K562 (cell line): ENCODE results near the gene PSPH. TPM values are rescaled to one million over a fixed set of nuclear protein-coding genes. Genes with fewer than 3 reads are reported as not detected.

ENCODE experiments used
- ATAC-seq: fragments of 200-7000 bp; cut with Tn5 transposase; 3 replicates; pipeline ENCODE4 v1.9.1; 2020; ENCODE audit warnings: moderate library complexity
- BruUV-seq: library from RNA; stranded (reverse); fragments of 400-500 nt; replicated peaks from 2 replicates; lab custom pipeline; 2021; lab: Mats Ljungman, UMichigan
- CTCF ChIA-PET: fragments of 300-600 bp; formaldehyde crosslinking; extraction: SDS; loops from one replicate; lab custom pipeline; 2021; ENCODE audit warnings: low intra/inter-chr PET ratio; lab: Yijun Ruan, JAX
- POLR2A ChIA-PET: fragments of 300-600, 350-650 bp; sonication (Branson Sonifier 250); formaldehyde crosslinking; extraction: SDS; loops from one replicate; lab custom pipeline; 2021; ENCODE audit warnings: antibody characterized with exemption, inconsistent platforms; lab: Yijun Ruan, JAX
- DNase-seq, 4 experiments: peaks; one replicate each; pipeline versions ENCODE4 v3.0.0 to v3.0.0-alpha.2; 2011 to 2018; ENCODE audit warnings: low spot score in 3 of 4, mixed read lengths in 3 of 4; ENCODE audit errors: extremely low read depth in 1 of 4
- FAIRE-seq: peaks from 2 replicates; lab custom pipeline; 2011; peaks lifted over from hg19 to GRCh38; lab: Jason Lieb, UNC
- H2AFZ ChIP-seq: 2 replicates; pipeline ENCODE4 v1.6.0; 2011; ENCODE audit warnings: low read depth, low read length, control low read depth, inconsistent platforms
- H3K27ac ChIP-seq: fragments of 200-600 bp; 3 replicates; pipeline ENCODE4 v1.8.0; 2011; ENCODE audit warnings: low read depth, mild to moderate bottlenecking, control low read depth, inconsistent platforms, low read length, moderate library complexity, mixed read lengths; ENCODE audit errors: extremely low read depth
- H3K27me3 ChIP-seq, 2 experiments: fragments of 300-600 bp in 1 of 2; 2 replicates in 1 of 2; 3 replicates in 1 of 2; pipeline versions ENCODE4 v1.6.0 to v1.8.0; 2011; ENCODE audit warnings: inconsistent platforms in 2 of 2, low read length in 2 of 2, mild to moderate bottlenecking in 1 of 2, mixed read lengths in 1 of 2, moderate library complexity in 1 of 2; ENCODE audit not compliant: control insufficient read depth in 2 of 2, insufficient read depth in 2 of 2
- H3K36me3 ChIP-seq: fragments of 300-600 bp; 3 replicates; pipeline ENCODE4 v1.8.0; 2011; ENCODE audit warnings: mild to moderate bottlenecking, low read length, inconsistent platforms; ENCODE audit not compliant: control insufficient read depth, insufficient read depth
- H3K4me1 ChIP-seq, 2 experiments: fragments of 200-600 bp in 1 of 2; replicated peaks in 1 of 2; 2 replicates in 1 of 2; 3 replicates in 1 of 2; pipeline versions ENCODE4 v1.5.1 to v1.8.0; 2011; ENCODE audit warnings: inconsistent platforms in 2 of 2, low read length in 2 of 2, mild to moderate bottlenecking in 1 of 2, mixed read lengths in 1 of 2, moderate library complexity in 1 of 2; ENCODE audit not compliant: control insufficient read depth in 2 of 2, insufficient read depth in 2 of 2
- H3K4me2 ChIP-seq: 2 replicates; pipeline ENCODE4 v1.6.1; 2011; ENCODE audit warnings: low read length, control low read depth, inconsistent platforms, mixed read lengths; ENCODE audit not compliant: insufficient read depth
- H3K4me3 ChIP-seq: fragments of 200-600 bp; sonication (generic), shearing (Covaris generic); 2 replicates; pipeline ENCODE4 v1.5.1; 2016; ENCODE audit warnings: control low read depth, inconsistent platforms
- H3K79me2 ChIP-seq: fragments of 200-600 bp; 3 replicates; pipeline ENCODE4 v1.8.0; 2011; ENCODE audit warnings: low read length, inconsistent platforms; ENCODE audit not compliant: control insufficient read depth, insufficient read depth
- H3K9ac ChIP-seq, 2 experiments: 2 replicates each; pipeline versions ENCODE4 v1.6.0 to v1.6.1; 2011; ENCODE audit warnings: low read depth in 2 of 2, low read length in 2 of 2, control low read depth in 1 of 2, inconsistent platforms in 1 of 2, mild to moderate bottlenecking in 1 of 2, mixed read lengths in 1 of 2; ENCODE audit not compliant: insufficient read depth in 1 of 2
- H3K9me1 ChIP-seq: one replicate; pipeline ENCODE4 v1.6.0; 2011; ENCODE audit warnings: inconsistent platforms, mild to moderate bottlenecking, low read length, moderate library complexity; ENCODE audit not compliant: control insufficient read depth, insufficient read depth
- H3K9me3 ChIP-seq: replicated peaks from 2 replicates; pipeline ENCODE4 v1.5.1; 2011; ENCODE audit warnings: low read depth, low read length, inconsistent platforms; ENCODE audit not compliant: control insufficient read depth, insufficient read depth
- H4K20me1 ChIP-seq: replicated peaks from 2 replicates; pipeline ENCODE4 v1.6.1; 2011; ENCODE audit warnings: low read length, inconsistent platforms, mixed read lengths; ENCODE audit not compliant: control insufficient read depth, insufficient read depth
- GTF2F1 ChIP-seq: IDR thresholded peaks from 2 replicates; pipeline ENCODE4 v1.6.1; 2011; ENCODE audit warnings: low read depth, low read length, improper control_type of control experiment
- MYC ChIP-seq, 2 experiments: fragments of 250-450 bp in 1 of 2; sonication (Bioruptor Pico) in 1 of 2; IDR thresholded peaks; 2 replicates each; pipeline versions ENCODE4 v1.5.1 to v1.6.1; 2012 to 2021; ENCODE audit warnings: low read depth in 2 of 2, borderline replicate concordance in 1 of 2, improper control_type of control experiment in 1 of 2, low read length in 1 of 2, mild to moderate bottlenecking in 1 of 2, moderate library complexity in 1 of 2
- POLR2G ChIP-seq: fragments of 200-400 bp; formaldehyde crosslinking; IDR thresholded peaks from 2 replicates; pipeline ENCODE4 v1.6.1; 2017; ENCODE audit warnings: low read depth, mild to moderate bottlenecking, antibody characterized with exemption, low read length, moderate library complexity
- RBFOX2 ChIP-seq: fragments of 200-400 bp; formaldehyde crosslinking; IDR thresholded peaks from 2 replicates; pipeline ENCODE4 v1.6.1; 2017; ENCODE audit warnings: low read depth, mild to moderate bottlenecking, low read length, moderate library complexity
- SETDB1 ChIP-seq: IDR thresholded peaks from one replicate; pipeline ENCODE4 v1.6.1; 2012; ENCODE audit warnings: low read length, control low read depth, inconsistent platforms
- TAL1 ChIP-seq: fragments of 450-650 bp; IDR thresholded peaks from 2 replicates; pipeline ENCODE4 v1.6.1; 2016; ENCODE audit warnings: mild to moderate bottlenecking
- ZNF24 ChIP-seq: fragments of 450-650 bp; IDR thresholded peaks from 2 replicates; pipeline ENCODE4 v1.6.1; 2016
- ZNF3 ChIP-seq: fragments of 250-450 bp; sonication (Bioruptor Pico); IDR thresholded peaks from 2 replicates; pipeline ENCODE4 v1.5.0; 2021; ENCODE audit warnings: mild to moderate bottlenecking, moderate library complexity
- ZNF75A ChIP-seq: fragments of 450-650 bp; formaldehyde crosslinking; IDR thresholded peaks from 2 replicates; pipeline ENCODE4 v1.4.0; 2020; ENCODE audit warnings: mild to moderate bottlenecking
- ZNF77 ChIP-seq: fragments of 250-450 bp; sonication (Bioruptor Pico); IDR thresholded peaks from 2 replicates; pipeline ENCODE4 v1.5.0; 2020
- WGBS: fragments of 100-300 bp; shearing (Covaris generic); methylation state at CpG from one replicate; pipeline ENCODE4 v1.1.6; 2016; ENCODE audit warnings: low coverage, mixed read lengths; ENCODE audit not compliant: insufficient coverage; ENCODE audit errors: missing lambda C conversion rate; 5-methylcytosine and 5-hydroxymethylcytosine counted together
- in situ Hi-C: fragments of 300-500 bp; cut with MboI; formaldehyde crosslinking; loops from 4 replicates; pipeline ENCODE4 v1.15.0; 2018; ENCODE audit warnings: inconsistent platforms, mixed read lengths
- intact Hi-C: fragments of 100-400 bp; cut with micrococcal nuclease; formaldehyde crosslinking; loops from 2 replicates; pipeline ENCODE4 v1.14.2; 2022
- polyA plus RNA-seq, 8 experiments: library from polyadenylated mRNA; depleted of rRNA in 4 of 8; stranded (reverse) in 5 of 8; unstranded in 3 of 8; fragments of >200 nt; fragmentation: Nextera tagmentation in 2 of 8; fragmentation: Illumina TruSeq in 1 of 8; extraction: Ambion mirVana in 2 of 8; extraction: Trizol in 1 of 8; gene quantifications; 2 replicates each; pipeline versions ENCODE4 v1.2.1 to v1.2.3, GENCODE V29; 2011 to 2014; ENCODE audit warnings: inconsistent platforms in 1 of 8, missing spikeins in 1 of 8
- total RNA-seq, 7 experiments: library from RNA; depleted of rRNA in 6 of 7; stranded (reverse); fragments of >200 nt in 6 of 7; fragmentation: Illumina TruSeq in 2 of 7; extraction: Trizol in 2 of 7; gene quantifications; 2 replicates each; pipeline versions ENCODE4 v1.2.1 to v1.2.3, GENCODE V29; 2011 to 2021; ENCODE audit warnings: low replicate concordance in 1 of 7
- TF ChIP-seq, protein P1 (sequence below): sonication (generic); formaldehyde crosslinking; IDR thresholded peaks from 2 replicates; pipeline ENCODE4 v1.8.1; 2023; ENCODE audit warnings: mild to moderate bottlenecking, missing genetic modification reagents
- TF ChIP-seq, protein P2 (sequence below): fragments of 450-650 bp; formaldehyde crosslinking; IDR thresholded peaks from 2 replicates; pipeline ENCODE4 v1.4.0; 2022; ENCODE audit warnings: missing genetic modification characterization

The PSPH gene
- total and polyA plus RNA-seq, 9 of the 15 experiments (the other 6 are each of a cell fraction or from before 2014, with no cell fraction given), result 6.3 to 46.8 (median 20.2) TPM

DNA sequence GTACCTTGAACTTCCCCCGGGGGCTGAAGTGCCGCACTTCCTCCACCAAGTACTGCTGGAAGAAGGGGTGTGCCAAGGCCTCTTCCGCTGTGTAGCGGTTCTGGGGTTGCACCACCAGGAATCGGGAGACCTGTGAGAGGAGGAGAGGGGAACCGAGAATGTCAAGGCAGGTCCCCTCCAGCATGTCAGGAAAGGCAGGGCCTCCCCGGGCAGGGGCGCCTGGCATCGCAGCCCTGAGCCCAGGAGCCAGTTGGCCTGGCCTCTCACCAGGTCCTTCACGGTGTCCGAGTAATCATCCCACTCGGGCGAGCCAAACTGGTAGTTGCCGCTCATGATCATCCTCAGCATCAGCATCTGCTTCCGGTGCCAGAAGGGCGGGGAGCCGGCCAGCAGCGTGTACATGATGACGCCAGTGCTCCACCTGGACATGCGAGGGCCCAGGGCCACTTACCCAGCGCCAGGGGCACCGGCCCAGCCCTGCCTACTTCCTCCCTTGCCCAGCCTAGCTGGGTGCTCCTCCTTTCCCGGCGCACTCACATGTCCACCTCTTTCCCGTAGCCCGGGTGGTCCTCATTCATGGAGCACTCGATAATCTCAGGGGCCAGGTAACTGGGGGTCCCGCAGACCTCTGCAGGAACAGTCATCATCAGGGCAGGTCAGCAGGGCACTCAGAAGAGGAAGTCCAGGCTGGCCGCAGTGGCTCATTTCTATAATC is 30.5 kb upstream of the PSPH start:
- no peak for TF ChIP-seq GTF2F1
- TF ChIP-seq RBFOX2, result peak; percentile 24; the same call in 1 of the 2 replicates
- TF ChIP-seq, protein P1, sequence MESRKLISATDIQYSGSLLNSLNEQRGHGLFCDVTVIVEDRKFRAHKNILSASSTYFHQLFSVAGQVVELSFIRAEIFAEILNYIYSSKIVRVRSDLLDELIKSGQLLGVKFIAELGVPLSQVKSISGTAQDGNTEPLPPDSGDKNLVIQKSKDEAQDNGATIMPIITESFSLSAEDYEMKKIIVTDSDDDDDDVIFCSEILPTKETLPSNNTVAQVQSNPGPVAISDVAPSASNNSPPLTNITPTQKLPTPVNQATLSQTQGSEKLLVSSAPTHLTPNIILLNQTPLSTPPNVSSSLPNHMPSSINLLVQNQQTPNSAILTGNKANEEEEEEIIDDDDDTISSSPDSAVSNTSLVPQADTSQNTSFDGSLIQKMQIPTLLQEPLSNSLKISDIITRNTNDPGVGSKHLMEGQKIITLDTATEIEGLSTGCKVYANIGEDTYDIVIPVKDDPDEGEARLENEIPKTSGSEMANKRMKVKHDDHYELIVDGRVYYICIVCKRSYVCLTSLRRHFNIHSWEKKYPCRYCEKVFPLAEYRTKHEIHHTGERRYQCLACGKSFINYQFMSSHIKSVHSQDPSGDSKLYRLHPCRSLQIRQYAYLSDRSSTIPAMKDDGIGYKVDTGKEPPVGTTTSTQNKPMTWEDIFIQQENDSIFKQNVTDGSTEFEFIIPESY (CRISPR knock-in tag), result peak; percentile 26; the same call in 1 of the 2 replicates
- TF ChIP-seq ZNF24, result no peak
- no peak for TF ChIP-seq TAL1
- TF ChIP-seq ZNF75A, result no peak
- TF ChIP-seq POLR2G, result peak; percentile 22; the same call in 1 of the 2 replicates
- TF ChIP-seq ZNF77 (CRISPR knock-in tag), result no peak
- no peak for TF ChIP-seq MYC (IDR thresholded peaks at IDR 0.05; ENCODE audit: low read depth, low read length)
- TF ChIP-seq MYC (CRISPR knock-in tag; IDR thresholded peaks at IDR 0.05; ENCODE audit: borderline replicate concordance, low read depth), result no peak
- no peak for TF ChIP-seq ZNF3 (CRISPR knock-in tag)
- TF ChIP-seq SETDB1, result no peak
- TF ChIP-seq, protein P2, sequence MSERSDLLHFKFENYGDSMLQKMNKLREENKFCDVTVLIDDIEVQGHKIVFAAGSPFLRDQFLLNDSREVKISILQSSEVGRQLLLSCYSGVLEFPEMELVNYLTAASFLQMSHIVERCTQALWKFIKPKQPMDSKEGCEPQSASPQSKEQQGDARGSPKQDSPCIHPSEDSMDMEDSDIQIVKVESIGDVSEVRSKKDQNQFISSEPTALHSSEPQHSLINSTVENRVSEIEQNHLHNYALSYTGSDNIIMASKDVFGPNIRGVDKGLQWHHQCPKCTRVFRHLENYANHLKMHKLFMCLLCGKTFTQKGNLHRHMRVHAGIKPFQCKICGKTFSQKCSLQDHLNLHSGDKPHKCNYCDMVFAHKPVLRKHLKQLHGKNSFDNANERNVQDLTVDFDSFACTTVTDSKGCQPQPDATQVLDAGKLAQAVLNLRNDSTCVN (CRISPR knock-in tag), result no peak
- WGBS, result 88% methylated on average over 17 of the region's 29 CpGs
- H3K9me3 ChIP-seq, result no peaks in the 10 kb centered on the region
- no peak overlapping the region for H3K4me2 ChIP-seq
- ATAC-seq, result no peak
- ChIA-PET POLR2A (interaction anchor here (2.5 kb wide), 1 partner anchor 11 kb away, joined by 16 read pairs; the partner anchor contains the start of gene PHKG1), CTCF (no interaction called here)
- in situ Hi-C loops (no loop called here), intact Hi-C loops (no loop called here)
- no peak overlapping the region for H3K9ac ChIP-seq
- no peaks in the 10 kb centered on the region for H4K20me1 ChIP-seq
- H3K27me3 ChIP-seq, result no peaks in the 10 kb centered on the region
- H3K79me2 ChIP-seq, result no peaks in the 10 kb centered on the region
- BruUV-seq, result no TSS peak
- no peak for FAIRE-seq
- peaks cover 29% of the 10 kb centered on the region; the same call in 1 of the 3 replicates for H3K36me3 ChIP-seq
- H3K4me1 ChIP-seq, result peaks cover 0 to 9% of the 10 kb centered on the region in 2 experiments; a peak in 2 of 5 replicates
- H2AFZ ChIP-seq, result no peak overlapping the region
- no peak overlapping the region for H3K27ac ChIP-seq
- H3K9me1 ChIP-seq, result no peaks in the 10 kb centered on the region
- no peak overlapping the region for H3K4me3 ChIP-seq
- no peak for DNase-seq
